ENCODE data around the gene TBL3.

The TBL3 gene

GRCh38 chr16:1965396-1966001 is 6.4 kb upstream of the TBL3 start:
- DNase-seq: no peak

DNA sequence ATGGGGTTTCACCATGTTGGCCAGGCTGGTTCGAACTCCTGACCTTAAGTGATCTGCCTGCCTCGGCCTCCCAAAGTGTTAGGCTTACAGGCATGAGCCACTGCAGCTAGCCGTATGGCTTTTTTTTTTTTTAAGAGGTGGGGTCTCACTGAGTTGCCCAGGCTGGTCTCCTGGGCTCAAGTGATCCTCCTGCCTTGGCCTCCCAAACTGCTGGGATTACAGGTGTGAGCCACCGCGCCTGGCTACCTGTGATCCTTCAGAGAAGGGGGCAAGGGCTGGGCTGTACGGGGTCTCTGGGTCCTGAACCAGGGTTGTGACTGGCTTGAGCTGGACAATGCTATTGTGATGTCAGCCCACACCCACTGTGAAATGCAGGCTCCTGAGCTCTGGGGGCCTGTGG is 5.4 kb upstream of the TBL3 start, which contains the start of gene RNF151:
TSS of gene RNF151 (plus strand) at position 397 of the 400 bp plus-strand sequence. CDS start 26 bp downstream, outside the sequence.
- no peak for DNase-seq

DNA sequence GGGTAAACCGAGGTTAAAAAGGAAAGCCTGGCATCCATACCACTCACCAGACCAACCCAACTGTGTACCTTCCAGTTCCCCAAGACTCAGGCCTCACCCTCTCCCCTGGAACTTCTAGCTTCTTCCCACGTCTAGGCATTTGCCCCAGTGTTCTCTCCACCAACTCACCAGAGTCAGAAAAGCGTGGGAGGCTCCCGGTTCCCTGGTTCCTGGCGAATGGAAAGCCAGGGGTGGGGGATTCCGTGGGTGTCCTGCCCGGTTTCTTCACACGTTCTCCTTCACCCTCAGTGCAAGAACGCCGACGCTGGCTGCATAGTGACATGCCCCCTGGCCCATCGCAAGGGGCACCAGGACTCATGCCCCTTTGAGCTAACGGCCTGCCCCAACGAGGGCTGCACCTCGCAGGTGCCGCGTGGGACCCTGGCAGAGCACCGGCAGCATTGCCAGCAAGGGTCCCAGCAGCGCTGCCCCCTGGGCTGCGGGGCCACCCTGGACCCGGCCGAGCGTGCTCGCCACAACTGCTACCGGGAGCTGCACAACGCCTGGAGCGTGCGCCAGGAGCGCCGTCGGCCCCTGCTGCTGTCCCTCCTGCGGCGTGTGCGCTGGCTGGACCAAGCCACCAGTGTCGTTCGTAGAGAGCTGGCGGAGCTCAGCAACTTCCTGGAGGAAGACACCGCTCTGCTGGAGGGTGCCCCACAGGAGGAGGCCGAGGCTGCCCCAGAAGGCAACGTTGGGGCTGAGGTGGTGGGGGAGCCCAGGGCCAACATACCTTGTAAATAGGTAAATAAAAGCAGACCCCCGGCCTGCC is 3.5 kb upstream of the TBL3 start:
- DNase-seq: no peak

DNA sequence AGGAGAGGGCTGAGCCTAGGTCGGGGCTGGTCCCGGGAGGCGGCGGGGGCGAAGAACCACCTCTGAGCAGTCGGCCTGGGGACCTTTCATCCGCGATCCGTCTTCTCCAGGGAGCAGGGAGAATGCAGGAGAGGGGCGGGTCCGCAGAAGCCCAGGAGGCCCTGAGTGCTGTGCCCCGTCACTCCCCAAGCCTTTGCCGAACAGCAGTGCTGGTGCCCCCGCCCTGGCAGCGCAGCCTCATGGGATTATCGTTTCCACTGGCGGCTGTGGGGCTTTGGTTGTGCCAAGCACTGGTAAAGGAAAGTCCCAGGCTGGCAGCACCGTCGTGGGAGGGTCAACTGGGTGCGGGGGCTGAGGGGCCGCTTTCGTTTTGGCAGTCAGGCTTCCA is 631 bp downstream of the TBL3 start:
- DNase-seq: no peak

GRCh38 chr16:1973461-1974156 is 1.8 kb downstream of the TBL3 start:
- DNase-seq: no peak

DNA sequence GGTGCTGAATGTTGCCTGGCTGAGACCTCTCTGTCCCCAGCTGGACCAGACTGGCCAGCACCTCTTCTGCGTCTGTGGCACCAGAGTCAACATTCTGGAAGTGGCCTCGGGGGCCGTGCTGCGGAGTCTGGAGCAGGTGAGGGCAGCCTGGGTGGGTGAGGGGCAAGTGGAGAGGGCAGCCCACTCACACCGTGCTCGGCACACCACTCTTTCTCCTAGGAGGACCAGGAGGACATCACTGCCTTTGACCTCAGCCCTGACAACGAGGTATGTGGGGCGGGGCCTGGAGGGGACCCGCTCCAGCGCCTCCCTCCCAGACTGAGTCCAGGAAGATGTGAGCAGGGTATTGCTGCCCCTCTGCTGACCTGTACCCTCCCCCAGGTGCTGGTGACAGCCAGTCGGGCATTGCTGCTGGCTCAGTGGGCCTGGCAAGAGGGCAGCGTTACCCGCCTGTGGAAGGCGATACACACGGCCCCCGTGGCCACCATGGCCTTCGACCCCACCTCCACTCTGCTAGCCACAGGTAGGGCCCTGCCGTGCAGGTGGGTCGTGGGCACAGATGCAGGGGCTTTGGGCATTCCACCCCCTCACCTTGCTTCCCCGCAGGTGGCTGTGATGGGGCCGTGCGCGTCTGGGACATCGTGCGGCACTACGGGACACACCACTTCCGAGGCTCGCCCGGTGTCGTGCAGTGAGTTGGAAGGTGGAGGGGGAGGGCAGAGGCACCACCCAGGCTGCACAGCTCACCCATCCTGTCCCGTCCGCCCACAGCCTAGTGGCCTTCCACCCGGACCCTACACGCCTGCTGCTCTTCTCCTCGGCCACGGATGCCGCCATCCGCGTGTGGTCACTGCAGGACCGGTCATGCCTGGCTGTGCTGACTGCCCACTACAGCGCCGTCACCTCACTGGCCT is 2.6 kb downstream of the TBL3 start:
- no peak for DNase-seq

- DNase-seq: no peak
Observed at GRCh38 chr16:1975432-1976215, 3.8 kb downstream of the TBL3 start.

GRCh38 chr16:1976216-1976520 is 4.3 kb downstream of the TBL3 start:
- DNase-seq: no peak

- DNase-seq: no peak
Observed at GRCh38 chr16:1976951-1977874, 5.4 kb downstream of the TBL3 start.

- no peak for DNase-seq
Observed at GRCh38 chr16:1977875-1978268, 6.0 kb downstream of the TBL3 start.

GRCh38 chr16:1978476-1979120 is 6.7 kb downstream of the TBL3 start:
- DNase-seq: no peak

- DNase-seq: peak; percentile 54
Observed at GRCh38 chr16:1979271-1980029, 7.6 kb downstream of the TBL3 start.

DNA sequence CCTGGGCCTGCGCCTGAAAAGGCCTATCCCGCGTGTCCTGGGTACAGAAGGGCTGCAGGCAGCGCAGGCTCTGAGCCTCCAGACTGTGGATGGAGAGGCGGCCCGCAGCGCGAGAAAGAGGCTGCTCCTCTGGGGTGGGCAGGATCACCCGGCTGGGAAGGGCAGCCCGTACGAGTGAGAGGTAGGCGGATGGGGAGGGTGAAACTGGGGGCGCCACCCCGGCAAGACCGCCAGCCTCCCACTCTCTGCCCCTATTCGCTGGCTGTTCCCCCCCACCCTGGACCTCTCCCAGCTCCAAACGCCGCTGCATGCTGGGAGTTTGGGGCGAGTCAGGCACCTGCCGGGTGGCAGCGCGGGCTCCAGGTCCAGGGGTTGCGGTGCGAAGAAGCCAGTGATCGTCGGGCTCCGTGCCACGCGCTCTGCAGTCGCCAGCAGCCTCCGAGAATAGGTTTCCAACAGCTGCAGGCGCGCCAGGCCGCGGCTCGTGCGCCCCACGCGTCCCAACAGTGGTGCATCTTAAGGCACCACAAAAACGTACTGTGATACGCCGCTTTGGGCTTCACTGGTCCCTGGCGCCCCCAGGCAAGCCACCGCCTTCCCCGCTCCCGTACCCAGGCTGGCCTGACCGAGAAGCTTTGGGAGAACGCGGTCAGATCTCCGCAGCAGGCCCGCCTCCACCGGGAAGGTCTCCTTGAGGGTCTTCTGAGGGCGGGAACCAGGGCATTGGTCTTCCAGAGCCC is 8.3 kb downstream of the TBL3 start:
- DNase-seq: no peak

GRCh38 chr16:1980770-1981087 is 8.9 kb downstream of the TBL3 start:
- no peak for DNase-seq

DNA sequence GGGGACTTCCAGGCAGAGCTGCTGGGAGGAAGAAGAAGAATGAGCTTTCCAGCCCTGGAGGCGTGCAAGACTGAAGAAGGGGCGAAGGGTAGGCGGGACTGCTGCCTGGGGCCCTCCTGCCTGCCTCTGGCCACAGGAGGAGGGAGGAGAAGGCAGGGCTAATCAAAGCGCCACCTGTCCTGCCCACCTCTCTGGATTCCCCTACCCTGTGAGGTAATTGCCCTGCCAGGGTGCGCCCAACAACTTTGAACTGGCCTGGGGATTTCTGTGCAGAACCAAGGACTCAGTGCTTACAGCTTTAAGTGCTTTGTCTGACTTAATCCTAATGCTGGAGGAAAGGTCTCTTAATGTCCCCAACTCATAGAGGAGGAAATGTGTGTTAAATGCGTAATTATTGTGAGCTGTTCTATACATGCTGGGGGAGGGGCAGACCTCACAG is 9.6 kb downstream of the TBL3 start, which contains the start of gene NOXO1:
TSS of gene NOXO1 (minus strand) at position 72 of the 439 bp plus-strand sequence. CDS start 290 bp downstream, outside the sequence.
- no peak for DNase-seq

DNA sequence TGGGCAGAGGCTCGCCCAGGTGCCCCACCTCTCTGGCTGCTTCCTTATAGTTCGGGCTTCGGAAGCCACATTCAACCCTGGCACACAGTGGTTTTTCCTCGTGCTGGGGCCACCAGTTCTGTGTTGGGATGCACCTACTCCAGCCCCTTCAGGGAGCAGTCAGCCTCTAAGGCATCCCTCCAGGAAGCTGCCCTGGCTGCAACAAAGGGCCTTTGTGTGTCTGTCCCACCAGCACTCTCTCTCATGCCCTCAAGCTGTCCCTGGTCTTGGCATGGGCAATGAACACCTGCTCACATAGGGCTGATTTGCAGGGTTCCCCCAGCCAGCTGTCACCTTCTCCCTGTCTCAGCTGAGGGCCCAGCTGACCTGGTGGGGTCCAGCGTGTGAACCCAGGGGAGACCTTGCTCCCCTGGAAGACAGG is 10.2 kb downstream of the TBL3 start:
- DNase-seq: no peak

DNA sequence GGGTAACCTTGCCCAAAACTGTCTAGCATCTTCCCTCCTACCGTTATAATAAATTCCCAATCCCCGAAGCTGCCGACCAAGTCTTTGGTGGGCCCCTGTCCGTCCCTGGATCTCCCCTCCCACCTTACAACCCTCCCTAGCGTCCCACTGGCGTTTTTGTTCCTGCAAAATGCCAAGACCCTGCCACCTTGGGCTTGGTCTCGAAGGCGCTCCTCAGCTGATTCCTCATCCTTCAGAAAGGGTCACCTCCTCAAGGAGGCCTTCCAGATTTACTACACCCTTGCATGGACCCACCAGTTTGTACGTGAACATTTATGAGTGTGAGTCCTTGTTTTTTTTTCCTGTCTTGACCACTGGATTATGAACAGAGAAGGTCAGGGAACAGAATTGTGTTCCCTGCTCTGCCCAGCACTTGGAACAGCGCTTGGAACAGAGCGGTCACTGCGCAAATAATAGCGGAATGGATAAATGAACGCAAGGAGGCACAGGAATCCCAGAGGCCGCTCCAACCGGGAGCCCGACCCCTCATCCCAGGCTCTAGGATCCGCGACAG is 11.2 kb downstream of the TBL3 start:
- no peak for DNase-seq

GRCh38 chr16:1983544-1984346 is 11.9 kb downstream of the TBL3 start, which contains the start of gene GFER:
TSS of gene GFER (plus strand) at chr16:1984193. CDS start at chr16:1984219, 26 bp downstream.
- peak; percentile 83 for DNase-seq

Measured in CD4-positive, alpha-beta T cell treated with Interleukin-10 for 1 hour (primary cell).